Fibroblast of skin of scalp (primary cell): Measurements from ENCODE around the gene CPED1.
"Not testable (repeated sequence)": the region's sequence is repeated elsewhere in the genome, so short reads cannot be mapped to it uniquely, and the experiment has no call there.

Experiments used
- DNase-seq: peaks from one replicate; pipeline ENCODE4 v3.0.0-alpha.2; 2013

Gene CPED1

GRCh38 chr7:121042899-121043298 is 54.4 kb downstream of the CPED1 start:
- DNase-seq: no peak

- no peak for DNase-seq
These were observed 55.1 kb downstream of the CPED1 start for GRCh38 chr7:121043314-121044234.

GRCh38 chr7:121045090-121045489 is 56.6 kb downstream of the CPED1 start:
- DNase-seq: no peak

GRCh38 chr7:121046009-121046408 is 57.5 kb downstream of the CPED1 start:
- DNase-seq: no peak

- DNase-seq: no peak
These were observed 58.5 kb downstream of the CPED1 start for GRCh38 chr7:121046893-121047468.

- DNase-seq: no peak
These were observed 59.7 kb downstream of the CPED1 start for GRCh38 chr7:121048195-121048594.

- no peak for DNase-seq
These were observed 60.7 kb downstream of the CPED1 start for GRCh38 chr7:121049028-121049791.

GRCh38 chr7:121049897-121050296 is 61.4 kb downstream of the CPED1 start:
- no peak for DNase-seq

- no peak for DNase-seq
These were observed 64.7 kb downstream of the CPED1 start for GRCh38 chr7:121053219-121053618.

GRCh38 chr7:121054925-121055324 is 66.4 kb downstream of the CPED1 start:
- DNase-seq: no peak

GRCh38 chr7:121057878-121058277 is 69.4 kb downstream of the CPED1 start:
- no peak for DNase-seq

GRCh38 chr7:121058975-121059374 is 70.5 kb downstream of the CPED1 start:
- DNase-seq: no peak

- not testable (repeated sequence) for DNase-seq
These were observed 71.5 kb downstream of the CPED1 start for GRCh38 chr7:121059979-121060509.

- DNase-seq: no peak
These were observed 73.4 kb downstream of the CPED1 start for GRCh38 chr7:121061677-121062582.

GRCh38 chr7:121062671-121063279 is 74.3 kb downstream of the CPED1 start:
- DNase-seq: no peak

GRCh38 chr7:121067717-121068116 is 79.2 kb downstream of the CPED1 start:
- not testable (repeated sequence) for DNase-seq

GRCh38 chr7:121069346-121070100 is 81.0 kb downstream of the CPED1 start:
- DNase-seq: no peak

- DNase-seq: no peak
These were observed 82.6 kb downstream of the CPED1 start for GRCh38 chr7:121071132-121071531.

- DNase-seq: no peak
These were observed 83.2 kb downstream of the CPED1 start for GRCh38 chr7:121071662-121072061.

GRCh38 chr7:121072826-121073225 is 84.3 kb downstream of the CPED1 start:
- no peak for DNase-seq
